ENCODE measurements around the gene GRM4.

DNA sequence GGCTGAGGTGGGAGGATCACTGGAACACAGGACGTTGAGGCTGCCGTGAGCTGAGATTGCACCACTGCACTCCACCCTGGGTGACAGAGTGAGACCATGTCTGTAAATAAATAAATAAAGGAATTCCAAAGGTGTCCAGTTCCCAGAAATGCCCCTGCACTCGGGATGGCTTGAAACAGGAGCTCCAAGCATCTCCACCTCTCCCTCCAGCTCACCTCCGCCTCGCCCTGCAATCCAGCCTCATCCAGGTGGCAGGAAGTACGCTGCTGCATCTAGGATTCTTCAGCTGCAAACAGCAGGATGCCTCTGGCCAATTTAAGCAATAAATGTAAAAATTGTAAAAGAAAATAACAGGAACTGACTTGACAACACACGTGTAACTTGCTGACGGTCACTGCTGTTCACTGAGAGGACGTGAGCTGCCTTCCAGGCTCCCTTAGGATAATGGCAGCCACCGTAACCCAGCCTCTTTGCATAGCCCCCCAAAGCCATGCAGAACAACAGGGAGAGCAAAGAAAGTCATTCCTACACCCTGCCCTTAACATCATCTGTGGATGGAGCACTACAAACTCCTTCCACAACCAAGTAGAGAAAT is 11.4 kb upstream of the GRM4 start:
- TF ChIP-seq PBX3 (IDR thresholded peaks at IDR 0.05; ENCODE audit: insufficient replicate concordance, low read depth, low read length) = no peak
- TF ChIP-seq SPI1 (IDR thresholded peaks at IDR 0.05; ENCODE audit: borderline replicate concordance, insufficient read depth, low read depth, low read length) = no peak
- TF ChIP-seq CTCF (IDR thresholded peaks at IDR 0.05 in 2 of 3, conservative IDR thresholded peaks at IDR 0.05 in 1 of 3; ENCODE audit: control insufficient read depth in 2 of 3, extremely low read depth in 1 of 3, insufficient read depth in 1 of 3, low read depth in 3 of 3, low read length in 3 of 3) = no peak
- TF ChIP-seq, protein P1, sequence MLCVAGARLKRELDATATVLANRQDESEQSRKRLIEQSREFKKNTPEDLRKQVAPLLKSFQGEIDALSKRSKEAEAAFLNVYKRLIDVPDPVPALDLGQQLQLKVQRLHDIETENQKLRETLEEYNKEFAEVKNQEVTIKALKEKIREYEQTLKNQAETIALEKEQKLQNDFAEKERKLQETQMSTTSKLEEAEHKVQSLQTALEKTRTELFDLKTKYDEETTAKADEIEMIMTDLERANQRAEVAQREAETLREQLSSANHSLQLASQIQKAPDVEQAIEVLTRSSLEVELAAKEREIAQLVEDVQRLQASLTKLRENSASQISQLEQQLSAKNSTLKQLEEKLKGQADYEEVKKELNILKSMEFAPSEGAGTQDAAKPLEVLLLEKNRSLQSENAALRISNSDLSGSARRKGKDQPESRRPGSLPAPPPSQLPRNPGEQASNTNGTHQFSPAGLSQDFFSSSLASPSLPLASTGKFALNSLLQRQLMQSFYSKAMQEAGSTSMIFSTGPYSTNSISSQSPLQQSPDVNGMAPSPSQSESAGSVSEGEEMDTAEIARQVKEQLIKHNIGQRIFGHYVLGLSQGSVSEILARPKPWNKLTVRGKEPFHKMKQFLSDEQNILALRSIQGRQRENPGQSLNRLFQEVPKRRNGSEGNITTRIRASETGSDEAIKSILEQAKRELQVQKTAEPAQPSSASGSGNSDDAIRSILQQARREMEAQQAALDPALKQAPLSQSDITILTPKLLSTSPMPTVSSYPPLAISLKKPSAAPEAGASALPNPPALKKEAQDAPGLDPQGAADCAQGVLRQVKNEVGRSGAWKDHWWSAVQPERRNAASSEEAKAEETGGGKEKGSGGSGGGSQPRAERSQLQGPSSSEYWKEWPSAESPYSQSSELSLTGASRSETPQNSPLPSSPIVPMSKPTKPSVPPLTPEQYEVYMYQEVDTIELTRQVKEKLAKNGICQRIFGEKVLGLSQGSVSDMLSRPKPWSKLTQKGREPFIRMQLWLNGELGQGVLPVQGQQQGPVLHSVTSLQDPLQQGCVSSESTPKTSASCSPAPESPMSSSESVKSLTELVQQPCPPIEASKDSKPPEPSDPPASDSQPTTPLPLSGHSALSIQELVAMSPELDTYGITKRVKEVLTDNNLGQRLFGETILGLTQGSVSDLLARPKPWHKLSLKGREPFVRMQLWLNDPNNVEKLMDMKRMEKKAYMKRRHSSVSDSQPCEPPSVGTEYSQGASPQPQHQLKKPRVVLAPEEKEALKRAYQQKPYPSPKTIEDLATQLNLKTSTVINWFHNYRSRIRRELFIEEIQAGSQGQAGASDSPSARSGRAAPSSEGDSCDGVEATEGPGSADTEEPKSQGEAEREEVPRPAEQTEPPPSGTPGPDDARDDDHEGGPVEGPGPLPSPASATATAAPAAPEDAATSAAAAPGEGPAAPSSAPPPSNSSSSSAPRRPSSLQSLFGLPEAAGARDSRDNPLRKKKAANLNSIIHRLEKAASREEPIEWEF (IDR thresholded peaks at IDR 0.05; ENCODE audit: insufficient replicate concordance, low read depth, low read length) = no peak
- TF ChIP-seq EZH2 (IDR thresholded peaks at IDR 0.05; ENCODE audit: borderline replicate concordance, control insufficient read depth, low read depth, low read length) = no peak
- no peak for TF ChIP-seq YY1 (IDR thresholded peaks at IDR 0.05; ENCODE audit: low read depth, low read length)
- TF ChIP-seq CEBPB (IDR thresholded peaks at IDR 0.05; ENCODE audit: borderline replicate concordance in 1 of 2, low read depth in 2 of 2, low read length in 2 of 2) = no peak
- TF ChIP-seq JUND (IDR thresholded peaks at IDR 0.05; ENCODE audit: low read depth, low read length) = no peak
- TF ChIP-seq POLR2AphosphoS5 (IDR thresholded peaks at IDR 0.05; ENCODE audit: low read length) = no peak
- no peak for TF ChIP-seq CHD4 (IDR thresholded peaks at IDR 0.05)
- no peak for TF ChIP-seq USF2 (IDR thresholded peaks at IDR 0.05; ENCODE audit: borderline replicate concordance, low read depth, low read length)

All from GM12878 (cell line).